ENCODE data around the gene TRIO.

Gene TRIO

DNA sequence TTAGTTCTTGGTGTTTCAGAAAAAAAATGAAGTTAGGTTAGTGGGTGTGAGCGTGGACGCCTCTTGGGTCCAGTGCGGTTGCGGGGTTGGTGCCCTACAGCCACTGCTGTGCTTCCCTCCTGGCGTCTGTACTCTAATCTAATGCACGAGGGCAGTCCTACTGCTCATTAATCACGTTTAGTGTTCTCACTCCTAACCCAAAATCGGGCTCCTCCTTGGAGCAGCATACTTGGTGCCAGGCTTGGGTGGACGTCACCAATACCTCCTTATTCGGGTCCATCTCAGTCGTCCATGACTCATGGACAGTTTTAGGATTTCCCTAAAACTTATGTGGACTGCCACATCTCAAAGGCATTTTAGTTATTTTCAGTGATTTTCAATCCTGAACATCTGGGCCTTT, 41.6 kb downstream of the TRIO start:
- TF ChIP-seq SIN3A (IDR thresholded peaks at IDR 0.05; ENCODE audit: borderline replicate concordance, insufficient read depth, low read length) (no peak), FOXP2 (optimal IDR thresholded peaks at IDR 0.05; ENCODE audit: borderline replicate concordance, extremely low read depth, extremely low read length, insufficient read depth) (no peak), TAF1 (IDR thresholded peaks at IDR 0.05; ENCODE audit: borderline replicate concordance, insufficient read depth, low read length) (no peak), POLR2AphosphoS5 (IDR thresholded peaks at IDR 0.05; ENCODE audit: low read depth, low read length) (no peak)
- TF ChIP-seq, protein P1, sequence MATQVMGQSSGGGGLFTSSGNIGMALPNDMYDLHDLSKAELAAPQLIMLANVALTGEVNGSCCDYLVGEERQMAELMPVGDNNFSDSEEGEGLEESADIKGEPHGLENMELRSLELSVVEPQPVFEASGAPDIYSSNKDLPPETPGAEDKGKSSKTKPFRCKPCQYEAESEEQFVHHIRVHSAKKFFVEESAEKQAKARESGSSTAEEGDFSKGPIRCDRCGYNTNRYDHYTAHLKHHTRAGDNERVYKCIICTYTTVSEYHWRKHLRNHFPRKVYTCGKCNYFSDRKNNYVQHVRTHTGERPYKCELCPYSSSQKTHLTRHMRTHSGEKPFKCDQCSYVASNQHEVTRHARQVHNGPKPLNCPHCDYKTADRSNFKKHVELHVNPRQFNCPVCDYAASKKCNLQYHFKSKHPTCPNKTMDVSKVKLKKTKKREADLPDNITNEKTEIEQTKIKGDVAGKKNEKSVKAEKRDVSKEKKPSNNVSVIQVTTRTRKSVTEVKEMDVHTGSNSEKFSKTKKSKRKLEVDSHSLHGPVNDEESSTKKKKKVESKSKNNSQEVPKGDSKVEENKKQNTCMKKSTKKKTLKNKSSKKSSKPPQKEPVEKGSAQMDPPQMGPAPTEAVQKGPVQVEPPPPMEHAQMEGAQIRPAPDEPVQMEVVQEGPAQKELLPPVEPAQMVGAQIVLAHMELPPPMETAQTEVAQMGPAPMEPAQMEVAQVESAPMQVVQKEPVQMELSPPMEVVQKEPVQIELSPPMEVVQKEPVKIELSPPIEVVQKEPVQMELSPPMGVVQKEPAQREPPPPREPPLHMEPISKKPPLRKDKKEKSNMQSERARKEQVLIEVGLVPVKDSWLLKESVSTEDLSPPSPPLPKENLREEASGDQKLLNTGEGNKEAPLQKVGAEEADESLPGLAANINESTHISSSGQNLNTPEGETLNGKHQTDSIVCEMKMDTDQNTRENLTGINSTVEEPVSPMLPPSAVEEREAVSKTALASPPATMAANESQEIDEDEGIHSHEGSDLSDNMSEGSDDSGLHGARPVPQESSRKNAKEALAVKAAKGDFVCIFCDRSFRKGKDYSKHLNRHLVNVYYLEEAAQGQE (IDR thresholded peaks at IDR 0.05; ENCODE audit: insufficient read depth in 1 of 2, low read depth in 2 of 2, low read length in 2 of 2) = no peak

DNA sequence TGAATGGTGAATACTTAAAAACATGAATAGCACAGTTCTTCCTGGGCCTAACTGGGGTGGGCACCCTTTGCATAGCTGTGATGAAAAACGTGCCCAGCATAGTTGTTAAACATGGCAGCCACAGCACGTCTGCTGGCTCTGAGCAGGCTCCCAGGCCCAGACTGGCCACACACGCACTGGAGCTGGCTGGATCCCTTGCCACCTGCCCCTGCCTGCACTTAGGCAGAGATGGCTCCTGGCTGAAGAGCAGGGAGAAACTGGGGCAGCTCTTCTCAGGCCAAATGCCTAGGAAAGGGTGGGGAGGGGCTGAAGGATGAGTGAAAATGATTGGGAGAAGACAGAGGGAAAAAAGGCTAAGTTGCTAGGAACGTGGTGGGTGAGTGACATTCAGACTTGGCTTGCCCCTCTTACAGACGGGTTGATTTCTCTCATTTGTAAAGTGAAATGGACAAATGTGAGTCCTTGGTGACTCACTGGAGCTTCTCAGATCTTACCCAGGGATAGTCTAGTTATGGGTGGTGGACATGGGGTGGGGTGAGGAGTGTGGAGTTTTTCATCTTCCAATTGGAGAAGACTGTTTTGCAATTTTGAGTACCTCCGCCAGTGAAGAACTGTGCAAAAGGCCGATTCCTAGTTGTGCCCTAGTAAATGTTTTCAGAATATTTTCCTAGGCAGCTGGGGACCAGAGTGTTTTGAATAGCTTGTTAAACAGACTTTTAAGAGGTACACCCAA, 42.4 kb downstream of the TRIO start:
- no peak for TF ChIP-seq POLR2AphosphoS5 (IDR thresholded peaks at IDR 0.05; ENCODE audit: low read depth, low read length)
- no peak for TF ChIP-seq FOXP2 (optimal IDR thresholded peaks at IDR 0.05; ENCODE audit: borderline replicate concordance, extremely low read depth, extremely low read length, insufficient read depth)
- no peak for TF ChIP-seq TAF1 (IDR thresholded peaks at IDR 0.05; ENCODE audit: borderline replicate concordance, insufficient read depth, low read length)
- TF ChIP-seq, protein P1 (IDR thresholded peaks at IDR 0.05; ENCODE audit: insufficient read depth in 1 of 2, low read depth in 2 of 2, low read length in 2 of 2) = no peak
- TF ChIP-seq SIN3A (IDR thresholded peaks at IDR 0.05; ENCODE audit: borderline replicate concordance, insufficient read depth, low read length) = no peak

DNA sequence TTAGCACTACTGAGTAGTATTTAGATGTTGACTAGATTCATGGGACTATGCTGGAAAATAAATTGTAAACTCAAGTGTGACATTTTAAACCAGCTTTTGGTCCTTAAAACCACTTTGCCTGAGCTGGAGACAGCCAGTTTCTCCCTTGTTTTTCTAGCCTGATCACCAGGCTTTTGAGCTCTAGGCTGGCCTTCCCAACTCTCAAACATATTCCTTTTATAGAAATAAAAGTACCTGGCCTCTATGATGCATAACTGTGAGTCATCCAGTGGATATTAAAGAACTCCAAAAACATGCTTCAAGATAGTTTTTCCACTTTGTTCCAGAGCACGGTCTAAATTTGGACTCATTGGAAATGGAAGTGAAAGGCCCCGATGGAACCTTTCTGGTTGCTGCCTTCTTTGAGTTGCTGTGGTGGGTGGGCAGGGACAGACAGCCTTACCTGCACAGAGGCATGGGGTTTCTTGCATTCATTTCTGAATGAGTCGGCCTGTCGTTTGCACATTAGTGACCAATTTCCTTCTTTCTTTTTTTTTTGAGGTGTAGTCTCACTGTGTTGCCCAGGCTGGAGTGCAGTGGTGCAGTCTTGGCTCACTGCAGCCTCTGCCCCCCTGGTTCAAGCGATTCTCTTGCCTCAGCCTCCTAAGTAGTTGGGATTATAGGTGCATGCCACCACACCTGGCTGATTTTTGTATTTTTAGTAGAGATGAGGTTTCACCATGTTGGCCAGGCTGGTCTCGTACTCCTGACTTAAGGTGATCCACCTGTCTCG, 43.1 kb downstream of the TRIO start:
- TF ChIP-seq TAF1 (IDR thresholded peaks at IDR 0.05; ENCODE audit: borderline replicate concordance, insufficient read depth, low read length) (no peak), POLR2AphosphoS5 (IDR thresholded peaks at IDR 0.05; ENCODE audit: low read depth, low read length) (no peak), FOXP2 (optimal IDR thresholded peaks at IDR 0.05; ENCODE audit: borderline replicate concordance, extremely low read depth, extremely low read length, insufficient read depth) (no peak)
- TF ChIP-seq, protein P1 (IDR thresholded peaks at IDR 0.05; ENCODE audit: insufficient read depth in 1 of 2, low read depth in 2 of 2, low read length in 2 of 2) = no peak

DNA sequence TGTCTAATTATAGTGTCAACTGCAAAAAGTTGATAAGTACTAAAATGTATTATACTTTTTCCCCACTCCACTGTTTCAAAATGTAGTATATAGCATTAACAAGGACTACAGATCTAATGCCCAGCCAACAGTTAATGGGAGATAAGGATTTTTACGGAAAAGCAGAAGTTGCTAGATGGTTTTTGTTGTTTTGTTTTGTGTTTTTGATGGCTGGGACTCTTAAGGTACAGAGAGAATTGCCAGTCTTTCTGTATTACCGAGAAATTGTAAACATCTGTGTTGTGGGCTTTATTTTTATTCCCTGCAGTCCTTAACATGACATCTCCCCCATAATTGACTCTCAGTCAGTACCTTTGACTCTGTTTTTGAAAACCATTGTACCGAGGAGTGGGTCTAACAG, 44.0 kb downstream of the TRIO start:
- TF ChIP-seq, protein P1 (IDR thresholded peaks at IDR 0.05; ENCODE audit: insufficient read depth in 1 of 2, low read depth in 2 of 2, low read length in 2 of 2) = no peak
- TF ChIP-seq POLR2AphosphoS5 (IDR thresholded peaks at IDR 0.05; ENCODE audit: low read depth, low read length) (no peak), SIN3A (IDR thresholded peaks at IDR 0.05; ENCODE audit: borderline replicate concordance, insufficient read depth, low read length) (no peak)

Measured in PFSK-1 (cell line).